Measurements from ENCODE around the gene CASKIN2.

DNA sequence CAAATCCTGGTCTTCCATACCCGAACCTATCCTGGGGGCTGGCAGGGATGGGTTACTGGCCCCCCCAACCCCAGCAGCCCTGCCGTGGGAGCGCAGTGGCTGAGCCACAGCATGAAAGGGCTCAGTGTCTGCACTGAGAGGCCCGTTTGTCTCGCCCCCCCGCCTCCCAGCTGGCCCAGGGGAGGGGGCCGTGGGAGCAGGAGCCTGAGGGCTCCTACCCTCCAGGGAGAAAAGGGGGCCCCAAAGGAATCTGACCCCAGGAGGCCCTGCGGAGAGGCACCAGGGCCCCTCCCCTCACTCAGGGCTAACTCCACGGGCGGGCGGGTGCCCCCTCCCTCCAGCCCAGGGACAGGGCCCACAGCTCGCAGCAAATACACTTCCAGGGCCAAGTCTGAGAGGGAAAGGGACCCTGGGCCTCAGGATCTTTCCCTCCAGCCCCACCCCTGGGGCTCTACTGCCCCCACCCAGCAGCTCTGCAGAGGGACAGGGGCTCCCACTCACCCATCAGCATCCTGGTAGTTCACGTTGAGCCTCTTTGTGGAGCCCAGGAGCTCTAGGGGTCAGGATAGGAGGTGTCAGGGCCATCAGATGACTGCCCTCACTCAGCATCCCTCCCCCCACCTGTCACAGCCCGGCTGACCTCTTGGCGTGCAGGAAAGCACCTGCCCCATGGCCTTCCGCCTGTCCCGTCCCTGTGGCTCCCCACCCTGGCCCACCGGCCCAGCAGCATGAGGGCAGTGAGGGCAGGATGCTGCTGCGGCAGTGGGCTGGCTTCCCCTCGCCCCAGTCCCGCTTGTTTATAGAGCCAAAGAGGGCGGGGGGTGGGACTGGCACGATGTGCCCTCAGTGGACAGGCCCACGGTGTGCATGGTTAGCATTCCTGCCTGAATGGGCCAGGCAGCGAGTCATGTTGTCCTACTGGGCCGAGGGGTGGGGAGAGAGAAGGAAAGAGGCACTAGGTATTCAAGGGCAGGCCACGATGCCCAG, 7.3 kb downstream of the CASKIN2 start:
- no peak for TF ChIP-seq EP300 (IDR thresholded peaks at IDR 0.05; ENCODE audit: borderline replicate concordance)
- TF ChIP-seq, protein P1, sequence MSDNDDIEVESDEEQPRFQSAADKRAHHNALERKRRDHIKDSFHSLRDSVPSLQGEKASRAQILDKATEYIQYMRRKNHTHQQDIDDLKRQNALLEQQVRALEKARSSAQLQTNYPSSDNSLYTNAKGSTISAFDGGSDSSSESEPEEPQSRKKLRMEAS (IDR thresholded peaks at IDR 0.05), result no peak
- no peak for TF ChIP-seq TAF1 (IDR thresholded peaks at IDR 0.05; ENCODE audit: low read depth)
- no peak for TF ChIP-seq FOXM1 (IDR thresholded peaks at IDR 0.05; ENCODE audit: borderline replicate concordance, low read depth)

Data from Ishikawa (cell line).